Measurements from ENCODE around the gene ROBO1. TPM values are rescaled to one million over a fixed set of nuclear protein-coding genes. Genes with fewer than 3 reads are reported as not detected.
A peak's percentile ranks its signal among the peaks of the same experiment; 100 is the strongest.

Gene ROBO1
- total and polyA plus RNA-seq, 2 donors from 2014 or later: 2.1 to 22.1 TPM

DNA sequence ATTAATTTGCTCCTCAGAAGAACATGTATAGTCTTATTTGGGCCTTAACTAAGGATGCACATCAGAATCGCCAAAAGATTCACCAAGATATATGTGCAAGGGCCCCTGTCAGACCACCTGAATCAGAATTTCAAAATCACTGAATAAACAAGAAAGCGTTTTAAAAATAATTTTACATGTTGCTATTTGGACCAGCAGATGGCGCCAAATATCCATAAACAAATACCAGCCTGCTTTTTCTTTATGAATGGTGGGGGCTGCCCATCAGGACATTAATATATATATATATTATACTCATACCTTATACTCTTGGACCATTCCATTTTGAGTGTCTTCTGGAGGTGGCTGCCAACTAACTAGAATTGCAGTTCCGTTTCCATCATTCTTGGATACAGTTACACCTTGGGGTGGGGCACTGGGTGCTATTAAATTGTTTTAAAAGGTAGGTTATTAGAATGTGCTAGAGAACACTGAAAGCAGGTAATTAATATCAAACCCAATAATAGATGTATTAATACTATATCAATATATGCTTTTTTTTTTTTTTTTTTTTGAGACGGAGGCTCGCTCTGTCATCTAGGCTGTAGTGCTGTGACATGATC is 1108.3 kb downstream of the ROBO1 start:
- peak; percentile 64 for FAIRE-seq
- Histone ChIP-seq H3K36me3 (ENCODE audit: control insufficient read depth in 2 of 3, insufficient read depth in 3 of 3, low read length in 3 of 3) (no peaks in the 10 kb centered on the region), H3K27ac (ENCODE audit: low read depth in 2 of 2, low read length in 2 of 2) (no peak overlapping the region), H3K9me3 (ENCODE audit: control insufficient read depth in 2 of 3, insufficient read depth in 1 of 3, low read length in 3 of 3) (no peaks in the 10 kb centered on the region), H3K4me1 (ENCODE audit: control insufficient read depth in 2 of 3, insufficient read depth in 2 of 3, low read depth in 1 of 3, low read length in 3 of 3) (no peaks in the 10 kb centered on the region), H3K4me3 (ENCODE audit: low read length in 3 of 3) (no peak overlapping the region), H3K9ac (ENCODE audit: low read length in 3 of 3) (no peak overlapping the region), H3K27me3 (ENCODE audit: control insufficient read depth, insufficient read depth, low read length) (no peaks in the 10 kb centered on the region)
- DNase-seq: peak in 2 of 5 donors; percentile 48 to 53
- TF ChIP-seq, protein P1, sequence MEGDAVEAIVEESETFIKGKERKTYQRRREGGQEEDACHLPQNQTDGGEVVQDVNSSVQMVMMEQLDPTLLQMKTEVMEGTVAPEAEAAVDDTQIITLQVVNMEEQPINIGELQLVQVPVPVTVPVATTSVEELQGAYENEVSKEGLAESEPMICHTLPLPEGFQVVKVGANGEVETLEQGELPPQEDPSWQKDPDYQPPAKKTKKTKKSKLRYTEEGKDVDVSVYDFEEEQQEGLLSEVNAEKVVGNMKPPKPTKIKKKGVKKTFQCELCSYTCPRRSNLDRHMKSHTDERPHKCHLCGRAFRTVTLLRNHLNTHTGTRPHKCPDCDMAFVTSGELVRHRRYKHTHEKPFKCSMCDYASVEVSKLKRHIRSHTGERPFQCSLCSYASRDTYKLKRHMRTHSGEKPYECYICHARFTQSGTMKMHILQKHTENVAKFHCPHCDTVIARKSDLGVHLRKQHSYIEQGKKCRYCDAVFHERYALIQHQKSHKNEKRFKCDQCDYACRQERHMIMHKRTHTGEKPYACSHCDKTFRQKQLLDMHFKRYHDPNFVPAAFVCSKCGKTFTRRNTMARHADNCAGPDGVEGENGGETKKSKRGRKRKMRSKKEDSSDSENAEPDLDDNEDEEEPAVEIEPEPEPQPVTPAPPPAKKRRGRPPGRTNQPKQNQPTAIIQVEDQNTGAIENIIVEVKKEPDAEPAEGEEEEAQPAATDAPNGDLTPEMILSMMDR (IDR thresholded peaks at IDR 0.05; ENCODE audit: borderline replicate concordance, extremely low read depth, insufficient read depth): peak; percentile 45
- intact Hi-C loops (cut with DNase I): no loop called here

DNA sequence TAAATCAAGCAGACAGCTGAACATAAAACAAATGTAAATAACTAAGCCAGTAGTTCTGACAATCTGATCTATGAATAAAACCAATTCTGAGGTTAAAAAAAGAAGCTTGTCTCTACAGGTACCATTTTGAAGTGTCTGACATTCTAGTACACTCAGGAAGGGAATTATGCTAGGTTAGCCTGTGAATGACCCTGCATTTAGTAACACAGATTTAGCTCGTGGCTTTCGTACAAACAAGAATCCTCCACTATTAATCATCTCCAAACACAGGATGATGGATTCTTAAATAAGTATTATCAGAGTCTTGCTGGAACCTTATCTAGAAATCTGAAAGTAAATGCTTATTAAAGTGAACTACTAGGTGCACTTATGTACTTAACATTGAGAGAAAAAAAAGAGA is 1120.1 kb downstream of the ROBO1 start:
- Histone ChIP-seq H3K9ac (ENCODE audit: low read length in 3 of 3) (no peak overlapping the region), H3K36me3 (ENCODE audit: control insufficient read depth in 2 of 3, insufficient read depth in 3 of 3, low read length in 3 of 3) (no peaks in the 10 kb centered on the region), H3K27ac (ENCODE audit: low read depth in 2 of 2, low read length in 2 of 2) (no peak overlapping the region), H3K9me3 (ENCODE audit: control insufficient read depth in 2 of 3, insufficient read depth in 1 of 3, low read length in 3 of 3) (no peaks in the 10 kb centered on the region), H3K4me1 (ENCODE audit: control insufficient read depth in 2 of 3, insufficient read depth in 2 of 3, low read depth in 1 of 3, low read length in 3 of 3) (peaks cover 0 to 6% (median 0%) of the 10 kb centered on the region in 3 donors), H3K27me3 (ENCODE audit: control insufficient read depth, insufficient read depth, low read length) (no peaks in the 10 kb centered on the region), H3K4me3 (ENCODE audit: low read length in 3 of 3) (no peak overlapping the region)
- TF ChIP-seq, protein P1 (IDR thresholded peaks at IDR 0.05; ENCODE audit: borderline replicate concordance, extremely low read depth, insufficient read depth): no peak
- FAIRE-seq (no peak), DNase-seq (no peak)
- intact Hi-C loops (cut with DNase I): no loop called here

DNA sequence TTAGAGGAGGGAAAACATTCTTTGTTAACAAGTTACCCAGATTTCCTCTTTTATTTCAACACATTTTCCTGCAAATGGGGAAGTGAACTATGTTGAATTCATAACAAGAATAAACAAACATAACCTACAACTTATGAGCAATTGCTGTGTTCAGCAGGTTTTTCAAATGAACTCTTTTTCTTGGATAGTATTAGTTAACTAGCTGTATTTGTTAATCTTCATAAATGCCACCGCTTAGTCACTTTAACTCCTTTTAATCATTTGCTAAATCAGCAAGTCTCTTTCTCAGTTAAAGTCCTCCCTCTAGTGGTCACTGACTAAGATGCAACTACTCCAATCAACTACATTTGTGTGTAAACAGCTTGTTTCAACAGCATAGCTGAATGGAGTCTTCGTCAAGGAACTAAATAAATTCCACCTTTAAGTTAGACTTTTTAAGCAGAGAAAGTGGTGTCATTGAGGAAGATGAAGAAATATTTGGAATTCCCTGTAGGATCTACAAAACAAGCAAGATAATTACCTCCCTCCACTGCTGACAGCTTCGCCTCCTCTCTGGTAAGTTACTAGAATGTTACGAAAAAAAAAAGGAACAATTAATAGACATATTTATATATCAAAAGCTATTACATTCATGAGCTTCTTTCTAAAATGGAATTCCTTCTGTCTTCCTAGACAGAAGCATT is 1122.0 kb downstream of the ROBO1 start:
- FAIRE-seq: peak; percentile 98
- peak overlapping the region in 1 of 3 donors; percentile 13 for H3K4me3 ChIP-seq (ENCODE audit: low read length in 3 of 3)
- peak in 2 of 5 donors; percentile 91 for DNase-seq

More for the DNA sequence above, 1122.0 kb downstream of the ROBO1 start:
- peaks cover 0 to 6% (median 0%) of the 10 kb centered on the region in 3 donors for H3K4me1 ChIP-seq (ENCODE audit: control insufficient read depth in 2 of 3, insufficient read depth in 2 of 3, low read depth in 1 of 3, low read length in 3 of 3)
- TF ChIP-seq, protein P1 (IDR thresholded peaks at IDR 0.05; ENCODE audit: borderline replicate concordance, extremely low read depth, insufficient read depth): peak; percentile 87
- no peak overlapping the region for H3K9ac ChIP-seq (ENCODE audit: low read length in 3 of 3)
- H3K27ac ChIP-seq (ENCODE audit: low read depth in 2 of 2, low read length in 2 of 2): no peak overlapping the region
- no peaks in the 10 kb centered on the region for H3K36me3 ChIP-seq (ENCODE audit: control insufficient read depth in 2 of 3, insufficient read depth in 3 of 3, low read length in 3 of 3)
- intact Hi-C loops (cut with DNase I): no loop called here
- H3K27me3 ChIP-seq (ENCODE audit: control insufficient read depth, insufficient read depth, low read length): no peaks in the 10 kb centered on the region
- H3K9me3 ChIP-seq (ENCODE audit: control insufficient read depth in 2 of 3, insufficient read depth in 1 of 3, low read length in 3 of 3): no peaks in the 10 kb centered on the region

Data from kidney (tissue), 14 donors.